Measurements from ENCODE around the gene PTTG1IP2.

Gene PTTG1IP2

DNA sequence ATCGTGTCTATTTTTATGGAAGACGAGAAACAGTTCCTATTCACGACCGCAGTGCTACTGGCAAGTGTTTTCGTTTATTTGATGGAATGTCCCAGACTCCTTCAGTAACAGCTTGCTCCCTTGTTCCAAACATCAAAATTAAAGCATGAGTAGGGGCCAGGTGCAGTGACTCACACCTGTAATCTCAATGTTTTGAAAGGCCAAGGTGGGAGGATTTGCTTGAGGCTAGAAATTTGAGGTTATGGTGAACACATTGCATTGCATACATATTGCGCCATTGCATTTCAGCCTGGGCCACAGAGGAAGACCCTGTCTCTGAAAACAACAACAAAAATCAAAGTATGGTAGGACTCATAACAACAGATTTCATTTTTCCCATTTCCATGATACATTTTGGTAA, 22.8 kb downstream of the PTTG1IP2 start:
- TF ChIP-seq, protein P1, sequence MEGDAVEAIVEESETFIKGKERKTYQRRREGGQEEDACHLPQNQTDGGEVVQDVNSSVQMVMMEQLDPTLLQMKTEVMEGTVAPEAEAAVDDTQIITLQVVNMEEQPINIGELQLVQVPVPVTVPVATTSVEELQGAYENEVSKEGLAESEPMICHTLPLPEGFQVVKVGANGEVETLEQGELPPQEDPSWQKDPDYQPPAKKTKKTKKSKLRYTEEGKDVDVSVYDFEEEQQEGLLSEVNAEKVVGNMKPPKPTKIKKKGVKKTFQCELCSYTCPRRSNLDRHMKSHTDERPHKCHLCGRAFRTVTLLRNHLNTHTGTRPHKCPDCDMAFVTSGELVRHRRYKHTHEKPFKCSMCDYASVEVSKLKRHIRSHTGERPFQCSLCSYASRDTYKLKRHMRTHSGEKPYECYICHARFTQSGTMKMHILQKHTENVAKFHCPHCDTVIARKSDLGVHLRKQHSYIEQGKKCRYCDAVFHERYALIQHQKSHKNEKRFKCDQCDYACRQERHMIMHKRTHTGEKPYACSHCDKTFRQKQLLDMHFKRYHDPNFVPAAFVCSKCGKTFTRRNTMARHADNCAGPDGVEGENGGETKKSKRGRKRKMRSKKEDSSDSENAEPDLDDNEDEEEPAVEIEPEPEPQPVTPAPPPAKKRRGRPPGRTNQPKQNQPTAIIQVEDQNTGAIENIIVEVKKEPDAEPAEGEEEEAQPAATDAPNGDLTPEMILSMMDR (IDR thresholded peaks at IDR 0.05; ENCODE audit: borderline replicate concordance, control extremely low read depth, extremely low read depth, insufficient read depth, missing control alignments): no peak
- in situ Hi-C loops (cut with MboI; ENCODE audit: low sequenced_read_pairs, unreplicated experiment): no loop called here

DNA sequence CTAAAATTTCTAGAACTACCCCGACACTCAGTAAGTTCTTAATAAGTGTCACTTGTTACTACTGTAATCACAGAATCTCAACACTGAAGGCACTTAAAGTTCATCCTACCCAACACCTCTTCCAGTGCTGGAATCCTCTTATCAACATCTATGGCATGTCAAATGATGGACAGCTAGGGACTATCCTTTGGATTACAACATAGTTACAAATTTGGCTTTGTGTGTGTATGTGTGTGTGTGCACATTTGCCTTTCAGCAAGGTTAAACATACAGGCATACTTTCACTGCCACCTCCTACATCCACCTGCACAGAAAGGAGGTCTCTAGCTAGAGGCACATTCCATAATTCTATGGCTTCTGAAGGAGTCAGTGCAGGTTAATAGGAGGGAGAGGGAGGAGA, 25.8 kb downstream of the PTTG1IP2 start:
- in situ Hi-C loops (cut with MboI; ENCODE audit: low sequenced_read_pairs, unreplicated experiment): no loop called here
- no peak for DNase-seq (ENCODE audit: low spot score)
- TF ChIP-seq, protein P1 (IDR thresholded peaks at IDR 0.05; ENCODE audit: borderline replicate concordance, control extremely low read depth, extremely low read depth, insufficient read depth, missing control alignments): no peak

More for the DNA sequence above, 22.8 kb downstream of the PTTG1IP2 start:
- DNase-seq (ENCODE audit: low spot score): no peak

DNA sequence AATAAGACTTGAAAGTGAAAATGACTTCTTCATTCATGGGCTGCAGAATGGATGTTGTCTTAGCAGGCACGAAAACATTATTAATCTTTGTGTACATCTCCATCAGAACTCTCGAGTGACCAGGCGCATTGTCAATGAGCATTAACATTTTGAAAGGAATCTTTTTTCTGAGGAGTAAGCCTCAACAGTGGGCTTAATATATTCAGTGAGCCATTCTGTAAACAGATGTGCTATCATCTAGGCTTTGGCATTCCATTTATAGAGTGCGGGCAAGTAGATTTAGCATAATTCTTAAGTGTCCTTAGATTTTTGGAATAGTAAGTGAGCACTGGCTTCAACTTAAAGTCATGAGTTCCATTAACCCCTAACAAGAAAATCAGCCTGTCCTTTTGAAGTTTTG, 33.1 kb downstream of the PTTG1IP2 start:
- TF ChIP-seq, protein P1 (IDR thresholded peaks at IDR 0.05; ENCODE audit: borderline replicate concordance, control extremely low read depth, extremely low read depth, insufficient read depth, missing control alignments): no peak
- in situ Hi-C loops (cut with MboI; ENCODE audit: low sequenced_read_pairs, unreplicated experiment): no loop called here
- DNase-seq (ENCODE audit: low spot score): no peak

DNA sequence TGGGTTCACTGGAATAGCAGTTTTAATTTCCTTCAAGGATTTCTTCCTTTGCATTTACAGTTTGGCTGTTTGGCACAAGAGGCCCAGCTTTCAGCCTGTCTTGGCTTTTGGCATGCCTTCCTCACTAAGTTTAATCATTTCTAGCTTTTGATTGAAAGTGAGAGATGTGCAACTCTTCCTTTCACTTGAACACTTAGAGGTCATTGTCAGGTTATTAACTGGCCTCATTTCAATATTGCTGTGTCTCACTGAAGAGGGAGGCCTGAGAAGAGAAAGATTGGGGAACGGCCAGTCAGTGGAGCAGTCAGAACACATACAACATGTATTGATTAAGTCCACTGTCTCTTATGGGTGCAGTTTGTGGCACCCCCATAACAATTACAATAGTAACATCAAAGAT, 33.9 kb downstream of the PTTG1IP2 start:
- in situ Hi-C loops (cut with MboI; ENCODE audit: low sequenced_read_pairs, unreplicated experiment): no loop called here
- TF ChIP-seq, protein P1 (IDR thresholded peaks at IDR 0.05; ENCODE audit: borderline replicate concordance, control extremely low read depth, extremely low read depth, insufficient read depth, missing control alignments): no peak
- DNase-seq (ENCODE audit: low spot score): no peak

DNA sequence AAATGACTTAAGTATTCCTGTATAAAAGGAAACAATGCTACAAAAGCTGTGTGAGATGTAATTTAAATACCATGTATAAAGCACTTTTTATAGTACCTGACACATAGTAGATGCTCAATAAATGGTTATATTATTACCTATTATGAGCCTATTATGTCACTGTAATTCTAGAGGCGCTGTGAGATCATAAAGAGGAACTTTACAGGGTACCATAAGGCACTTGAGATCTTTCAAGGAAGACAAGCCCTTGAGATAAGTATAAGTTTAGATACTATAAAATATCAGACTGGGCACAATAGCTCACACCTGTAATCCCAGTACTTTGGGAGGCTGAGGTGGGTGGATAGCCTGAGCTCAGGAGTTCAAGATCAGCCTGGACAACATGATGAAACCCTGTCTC, 38.3 kb downstream of the PTTG1IP2 start:
- no peak for DNase-seq (ENCODE audit: low spot score)
- TF ChIP-seq, protein P1 (IDR thresholded peaks at IDR 0.05; ENCODE audit: borderline replicate concordance, control extremely low read depth, extremely low read depth, insufficient read depth, missing control alignments): no peak
- in situ Hi-C loops (cut with MboI; ENCODE audit: low sequenced_read_pairs, unreplicated experiment): no loop called here

DNA sequence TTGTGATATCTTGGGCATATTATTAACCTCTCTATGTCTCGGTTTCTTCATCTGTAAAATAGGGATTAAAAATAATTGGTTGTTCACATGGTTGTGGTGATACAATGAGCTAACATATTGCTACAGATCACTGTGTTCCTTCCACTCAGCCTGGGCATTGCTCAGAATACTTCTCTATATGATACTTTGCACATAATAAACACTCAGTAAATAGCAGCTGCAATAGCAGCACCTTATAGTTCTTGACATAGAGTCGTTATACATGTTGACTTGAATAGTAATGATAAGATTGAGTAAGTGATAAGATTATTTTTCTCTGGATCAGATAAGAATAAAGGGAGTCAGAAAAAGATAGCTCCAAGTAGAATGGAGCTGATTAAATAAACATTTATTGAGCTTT, 42.3 kb downstream of the PTTG1IP2 start:
- DNase-seq (ENCODE audit: low spot score): no peak
- in situ Hi-C loops (cut with MboI; ENCODE audit: low sequenced_read_pairs, unreplicated experiment): no loop called here
- TF ChIP-seq, protein P1 (IDR thresholded peaks at IDR 0.05; ENCODE audit: borderline replicate concordance, control extremely low read depth, extremely low read depth, insufficient read depth, missing control alignments): no peak

DNA sequence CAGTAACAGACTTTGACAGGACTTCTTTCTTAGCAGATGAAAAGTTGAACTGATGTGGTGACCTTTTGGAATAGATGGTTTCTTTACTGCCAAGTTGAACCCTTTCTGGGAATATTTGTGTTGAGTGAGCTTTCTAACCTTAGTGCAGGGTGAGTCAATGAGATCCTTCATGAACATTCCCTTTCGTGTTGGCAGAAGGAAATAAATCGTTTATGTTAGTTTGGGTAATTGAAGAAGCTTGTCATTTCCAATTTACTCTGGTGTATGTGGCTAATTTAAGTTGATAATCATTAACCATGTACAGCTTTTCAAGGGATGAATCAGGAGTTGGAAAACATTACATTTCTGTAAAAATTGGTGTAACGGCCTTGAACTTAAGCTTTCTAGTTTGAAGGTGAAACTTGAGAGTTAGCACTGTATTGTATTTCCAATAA, 43.4 kb downstream of the PTTG1IP2 start:
- no peak for DNase-seq (ENCODE audit: low spot score)
- in situ Hi-C loops (cut with MboI; ENCODE audit: low sequenced_read_pairs, unreplicated experiment): no loop called here
- TF ChIP-seq, protein P1 (IDR thresholded peaks at IDR 0.05; ENCODE audit: borderline replicate concordance, control extremely low read depth, extremely low read depth, insufficient read depth, missing control alignments): no peak
